GM20431 (cell line): Measurements from ENCODE around the gene TACR1.
"Not testable (repeated sequence)": the region's sequence is repeated elsewhere in the genome, so short reads cannot be mapped to it uniquely, and the experiment has no call there.

Experiments used
- in situ Hi-C: fragments of 300-500 bp; cut with MseI, MboI; formaldehyde crosslinking; loops from one replicate; pipeline ENCODE4 v1.15.0; 2020; ENCODE audit warnings: low sequenced_read_pairs; ENCODE audit not compliant: unreplicated experiment

Gene TACR1

DNA sequence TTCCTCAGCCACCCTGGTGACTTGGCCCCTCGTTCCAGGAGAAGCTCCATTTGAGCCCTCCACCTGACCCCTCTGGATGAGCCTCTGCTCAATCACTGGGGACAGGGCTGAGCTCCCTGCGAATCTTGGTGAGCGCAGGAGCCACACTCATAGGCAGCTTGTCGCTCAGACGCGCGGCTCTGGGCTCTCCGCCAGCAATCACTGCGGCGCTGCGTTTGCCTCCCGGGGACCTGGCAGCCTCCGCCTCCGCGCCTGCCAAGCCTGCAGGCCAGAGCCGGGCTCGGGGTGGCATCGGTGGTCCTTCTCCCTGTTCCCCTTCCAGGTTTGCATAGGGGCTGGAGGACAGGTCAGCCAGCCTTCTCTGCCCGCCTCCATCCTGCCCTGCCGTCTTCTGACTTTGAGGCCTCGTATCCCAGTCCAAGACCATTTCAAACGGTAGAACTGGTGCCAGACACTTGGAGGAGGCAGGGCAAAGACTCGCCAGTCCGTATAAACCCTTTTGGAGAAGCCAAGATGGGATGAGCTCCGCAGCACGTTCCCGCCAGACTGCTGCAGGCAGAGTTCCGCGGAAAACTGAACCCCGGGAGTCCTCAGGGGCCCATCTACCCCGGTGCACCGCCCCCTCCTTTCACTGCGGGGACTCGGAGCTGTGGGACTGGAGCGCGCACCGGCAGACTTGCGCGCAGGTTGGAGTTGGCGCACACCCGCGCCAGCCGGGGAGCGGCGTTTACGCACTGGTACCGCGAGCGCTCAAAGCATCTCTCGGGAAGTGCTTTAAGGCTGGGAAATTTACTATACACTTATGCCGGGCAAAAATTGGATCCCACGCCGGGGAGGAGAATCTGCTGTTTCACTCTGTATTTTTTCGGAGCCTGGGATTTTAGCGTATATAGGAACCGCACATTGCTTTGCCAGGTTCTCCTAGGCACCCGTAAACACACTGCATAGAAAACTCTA, 1.1 kb upstream of the TACR1 start:
- in situ Hi-C loops, result no loop called here

DNA sequence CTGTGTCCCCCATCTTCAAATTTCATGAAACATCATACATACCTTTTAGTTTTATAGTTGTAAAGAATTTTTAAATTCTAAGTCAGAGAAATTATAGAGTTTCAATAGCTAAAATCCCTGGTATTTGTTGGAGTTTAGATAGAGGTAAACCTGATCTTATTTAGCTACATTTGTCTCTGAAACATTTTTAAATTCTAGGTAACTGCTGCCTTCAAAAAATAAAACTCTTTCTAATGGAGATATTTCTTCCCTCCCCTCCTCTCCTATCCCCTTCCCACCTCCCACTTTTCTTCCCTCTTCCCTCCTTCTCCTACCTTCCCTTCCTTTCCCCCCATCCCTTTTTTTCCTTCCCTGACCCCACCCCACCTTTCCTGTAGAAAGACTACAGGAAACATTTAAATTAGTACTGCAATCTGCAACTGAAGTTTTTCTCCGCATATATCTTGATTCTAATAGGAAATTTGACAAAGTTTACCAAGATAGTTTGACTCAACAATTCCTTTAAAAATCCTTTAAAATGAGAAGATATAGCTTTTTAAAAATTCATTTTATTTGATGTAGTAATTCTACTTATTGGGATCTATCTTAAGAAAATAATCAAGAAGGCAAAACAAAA, 4.1 kb downstream of the TACR1 start:
- in situ Hi-C loops, result no loop called here

DNA sequence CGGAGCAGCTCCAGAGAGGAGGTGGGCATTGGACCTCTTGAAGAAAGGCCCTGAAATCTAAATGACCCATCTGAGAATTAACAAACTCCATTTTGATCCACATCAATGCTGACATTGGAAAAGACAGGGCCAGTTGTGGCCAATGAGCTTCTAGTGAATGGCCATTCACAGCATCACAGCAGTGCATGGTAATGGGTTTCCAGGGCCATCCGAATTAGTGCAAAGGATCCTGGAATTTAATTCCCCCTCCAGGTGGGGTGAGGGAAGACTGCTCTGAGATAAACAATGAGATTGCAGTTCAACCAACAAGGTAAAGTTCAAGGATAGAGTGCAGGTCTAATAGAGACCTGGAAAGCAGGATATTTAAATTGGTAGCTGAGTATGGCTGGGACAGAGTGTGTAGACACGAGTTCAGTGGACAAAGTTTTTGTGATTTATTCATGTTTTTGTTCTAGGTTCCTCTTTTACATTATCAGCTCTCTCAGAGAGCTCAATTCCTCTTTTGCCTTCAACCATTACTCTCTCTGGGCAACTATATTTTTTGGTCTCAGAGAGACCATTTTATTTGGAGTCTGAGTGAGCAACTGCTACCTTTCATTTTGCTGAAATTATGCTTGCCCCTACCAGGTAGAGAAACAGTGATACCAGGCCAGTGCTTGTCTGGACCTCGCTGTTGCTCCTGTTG, 5.0 kb downstream of the TACR1 start:
- in situ Hi-C loops, result no loop called here

DNA sequence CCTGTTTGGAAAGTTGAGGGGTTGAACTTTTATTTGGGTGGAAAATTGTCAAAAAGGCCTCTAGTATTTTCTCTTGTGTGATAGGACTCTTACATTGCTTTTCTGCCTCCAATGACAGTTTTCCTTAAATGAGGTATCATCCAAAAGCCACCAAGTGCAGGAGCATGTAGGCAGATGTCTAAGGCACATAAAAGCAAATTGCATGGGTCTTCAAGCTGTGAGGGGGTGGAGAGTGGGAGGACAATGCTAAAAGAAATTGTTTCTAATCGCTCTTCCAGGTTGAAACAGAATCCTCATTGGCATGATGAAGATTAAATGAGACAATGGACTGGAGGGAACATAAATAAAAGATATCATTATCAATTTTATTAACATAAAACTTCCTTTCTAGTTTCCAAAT, 6.8 kb downstream of the TACR1 start:
- in situ Hi-C loops, result no loop called here

DNA sequence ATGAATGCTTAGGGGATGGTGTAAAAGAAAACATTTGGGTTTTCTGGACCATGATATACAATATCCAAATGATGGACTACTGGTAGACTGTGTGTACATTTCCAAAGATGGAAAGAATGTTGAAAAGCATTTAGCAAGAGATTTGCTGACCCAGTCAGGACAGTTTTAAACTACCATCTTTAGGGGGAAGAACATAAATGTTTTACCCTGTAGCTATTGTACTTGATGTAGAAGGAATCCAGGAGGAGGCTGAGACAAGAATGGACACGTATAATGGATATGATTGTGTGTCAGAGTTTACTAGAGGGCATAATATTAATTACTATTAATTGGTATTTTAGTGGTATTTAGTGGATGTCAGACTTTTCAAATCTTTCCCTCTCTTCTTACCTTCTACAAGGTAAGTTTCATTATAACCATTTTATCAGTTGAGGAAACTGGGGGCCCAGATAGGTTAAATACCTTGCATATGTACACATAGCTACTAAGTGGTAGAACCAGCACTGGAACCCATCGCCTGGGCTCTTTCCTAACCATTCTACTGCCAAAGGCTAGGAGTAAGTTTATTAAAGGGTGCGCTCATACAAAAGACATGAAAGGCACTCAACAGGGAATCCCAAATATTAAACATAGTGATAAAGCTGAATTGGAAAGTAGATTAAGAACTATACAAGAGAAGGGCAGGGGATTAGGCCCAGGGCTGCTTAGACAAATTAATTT, 8.9 kb downstream of the TACR1 start:
- in situ Hi-C loops, result no loop called here

DNA sequence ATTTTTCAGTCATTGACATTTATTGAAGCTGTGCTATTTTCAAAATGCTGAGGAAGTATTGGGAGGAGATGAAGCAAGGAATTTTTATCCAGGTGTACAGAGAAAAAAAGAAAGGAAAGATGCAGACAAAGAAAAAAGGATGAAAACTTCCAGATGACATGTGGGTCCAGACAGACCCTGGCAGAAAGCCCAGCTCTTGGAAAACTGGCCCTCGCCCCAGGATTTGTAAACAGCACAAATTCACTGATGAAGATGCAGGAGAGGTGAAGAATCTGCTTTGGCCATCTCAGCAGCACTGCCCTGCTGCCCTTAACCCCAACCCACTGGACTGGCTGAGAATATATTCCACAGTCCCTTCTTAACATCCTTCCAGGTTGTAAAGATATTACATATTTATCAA, 12.5 kb downstream of the TACR1 start:
- in situ Hi-C loops, result no loop called here

DNA sequence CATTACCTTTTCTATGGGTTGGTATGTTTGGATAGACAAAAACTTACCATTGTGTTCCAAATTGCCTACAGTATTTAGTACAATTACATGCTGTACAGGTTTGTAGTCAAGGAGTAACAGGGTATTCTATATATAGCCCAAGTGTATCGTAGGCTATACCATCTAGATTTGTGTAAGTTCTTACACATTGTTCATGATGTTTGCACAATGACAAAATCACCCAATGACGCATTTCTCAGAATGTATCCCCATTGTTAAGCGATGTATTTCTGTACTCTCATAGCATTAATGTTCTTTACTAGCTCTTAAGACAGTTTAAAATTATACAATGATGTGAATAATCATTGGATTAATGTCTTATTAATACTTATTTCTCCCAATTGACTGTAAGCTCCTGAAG, 16.7 kb downstream of the TACR1 start:
- in situ Hi-C loops, result no loop called here

DNA sequence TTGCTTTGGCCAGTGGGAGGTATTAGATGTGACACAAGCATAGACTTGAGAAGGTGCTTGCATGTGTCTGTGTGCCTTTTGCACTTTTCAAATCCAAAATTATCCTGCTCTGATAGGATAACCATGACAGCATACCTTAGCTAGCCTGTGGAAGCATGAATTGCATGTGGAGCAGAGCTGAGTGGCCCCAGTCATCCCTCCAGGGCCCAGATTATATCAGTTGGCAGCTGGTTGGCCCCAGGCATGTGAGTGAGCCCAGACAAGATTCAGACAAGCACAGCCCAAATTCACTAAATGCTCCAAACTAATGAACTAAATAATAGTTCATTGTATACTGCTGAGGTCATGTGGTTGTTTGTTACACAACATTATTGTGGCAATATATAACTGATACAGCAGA, 18.8 kb downstream of the TACR1 start:
- in situ Hi-C loops, result no loop called here

DNA sequence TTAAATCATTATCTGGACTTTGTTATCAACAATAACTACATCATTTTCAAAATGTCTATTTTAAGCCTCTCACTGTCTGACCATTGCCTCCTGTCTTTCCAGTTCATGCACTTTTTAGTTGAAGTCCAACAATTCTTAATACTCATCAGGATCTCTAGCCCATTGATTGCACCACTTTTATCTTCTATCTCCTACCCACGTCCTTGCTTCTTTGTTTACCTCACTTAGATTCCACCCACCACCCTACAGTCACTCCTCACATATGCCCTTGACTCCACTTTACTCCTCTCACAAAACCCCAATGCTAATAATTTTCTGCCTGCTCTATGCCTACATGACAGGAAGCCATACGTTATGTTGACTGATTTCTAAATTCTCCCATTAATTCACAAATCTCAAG, 21.9 kb downstream of the TACR1 start:
- in situ Hi-C loops, result no loop called here

DNA sequence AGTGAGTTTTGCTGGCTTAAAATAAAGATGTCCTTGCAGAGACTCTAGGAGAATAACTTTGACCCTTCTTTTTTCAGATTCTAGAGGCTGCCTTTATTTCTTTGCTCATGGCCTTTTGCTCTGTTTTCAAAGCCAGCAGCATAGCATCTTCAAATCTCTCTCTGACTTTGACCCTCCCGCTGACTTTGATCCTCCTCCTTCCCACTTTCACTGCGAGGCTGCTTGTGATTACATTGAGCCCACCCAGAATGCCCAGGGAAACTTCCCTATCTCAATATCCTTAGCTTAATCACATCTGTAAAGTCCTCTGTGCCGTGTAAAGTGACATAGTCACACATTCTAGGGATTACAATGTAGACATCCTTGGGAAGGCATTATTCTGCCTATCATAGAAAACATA, 23.9 kb downstream of the TACR1 start:
- in situ Hi-C loops, result no loop called here

DNA sequence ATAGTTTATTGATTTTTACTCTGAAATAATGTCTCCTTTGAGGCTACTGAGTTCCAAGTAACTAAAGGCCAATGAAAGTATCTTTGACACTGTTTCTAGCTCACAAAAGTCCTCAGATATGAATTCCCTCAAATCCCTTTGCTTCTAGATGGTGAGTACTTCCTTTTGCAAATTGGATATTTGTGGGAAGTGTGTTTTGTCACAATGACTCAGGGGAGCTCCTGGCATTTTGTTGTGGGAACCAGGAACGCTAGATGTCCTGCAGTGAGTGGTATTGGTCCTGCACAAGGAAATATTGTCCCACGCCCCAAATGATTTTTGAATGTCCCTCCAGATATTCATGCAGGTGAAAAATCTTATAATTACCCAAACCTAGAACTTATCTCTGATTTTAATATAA, 24.3 kb downstream of the TACR1 start:
- in situ Hi-C loops, result no loop called here

DNA sequence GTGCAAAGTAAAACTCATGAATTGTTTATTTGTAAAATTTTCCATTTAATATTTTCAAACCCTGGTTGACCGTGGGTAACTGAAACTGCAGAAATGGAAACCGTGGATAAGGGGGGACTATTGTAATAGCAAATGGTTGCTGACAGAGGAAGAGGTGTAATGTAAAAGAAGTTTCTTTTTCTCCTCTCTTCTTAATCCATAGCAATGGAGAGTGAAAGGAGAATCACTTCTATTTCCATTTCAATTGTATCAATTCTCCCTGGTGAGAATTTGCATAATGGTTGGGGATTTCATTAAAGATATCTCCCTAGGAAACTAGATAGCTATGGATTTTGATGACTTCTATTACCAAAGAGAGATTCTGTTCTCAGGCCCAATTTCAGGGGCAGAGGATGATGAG, 24.8 kb downstream of the TACR1 start:
- in situ Hi-C loops, result no loop called here

DNA sequence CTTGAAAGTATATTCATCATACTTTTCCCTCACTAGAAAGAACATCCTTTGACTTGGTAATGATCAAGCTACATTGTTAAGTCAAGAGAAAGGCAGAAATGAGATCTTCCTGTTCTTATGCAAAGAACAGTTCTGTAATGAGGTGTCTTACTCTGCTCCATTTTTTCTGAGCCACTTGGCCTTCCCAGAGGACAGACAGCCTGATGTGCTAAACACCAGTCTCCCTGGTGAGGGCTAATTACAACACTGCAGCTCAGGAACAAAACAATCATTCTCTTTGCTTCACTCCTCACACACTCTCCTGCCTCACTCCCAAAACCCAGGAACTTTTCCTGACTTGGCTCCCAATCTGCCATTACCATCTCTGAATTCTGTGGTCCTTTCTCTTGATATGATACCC, 25.6 kb downstream of the TACR1 start:
- in situ Hi-C loops, result no loop called here

DNA sequence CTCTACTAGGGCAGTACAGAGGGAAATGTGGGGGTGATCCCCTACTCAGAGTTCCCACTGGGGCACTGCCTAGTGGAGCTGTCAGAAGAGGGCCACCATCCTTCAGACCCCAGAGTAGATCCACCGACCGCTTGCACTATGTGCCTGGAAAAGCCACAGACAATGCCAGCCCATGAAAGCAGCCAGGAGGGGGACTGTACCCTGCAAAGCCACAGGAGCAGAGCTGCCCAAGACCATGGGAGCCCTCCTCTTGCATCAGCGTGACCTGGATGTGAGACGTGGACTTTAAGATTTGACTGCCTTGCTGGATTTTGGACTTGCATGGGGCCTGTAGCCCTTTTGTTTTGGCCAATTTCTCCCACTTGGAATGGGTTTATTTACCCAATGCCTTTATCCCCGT, 27.9 kb downstream of the TACR1 start:
- in situ Hi-C loops, result not testable (repeated sequence)

DNA sequence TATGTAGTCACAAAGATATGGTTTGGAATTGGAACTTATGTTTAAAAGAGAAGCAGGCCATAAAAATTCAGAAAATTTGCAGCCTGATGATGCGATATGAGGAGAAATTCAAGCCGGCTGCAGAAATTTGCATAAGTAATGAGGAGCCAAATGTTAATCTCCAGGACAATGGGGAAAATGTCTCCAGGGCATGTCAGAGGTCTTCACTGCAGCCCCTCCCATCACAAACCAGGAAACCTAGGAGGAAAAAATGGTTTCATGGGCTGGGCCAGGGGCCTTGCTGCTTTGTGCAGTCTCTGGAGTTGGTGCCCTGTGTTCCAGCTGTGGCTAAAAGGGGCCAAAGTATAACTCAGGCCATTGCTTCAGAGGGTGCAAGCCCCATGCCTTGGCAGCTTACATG, 28.4 kb downstream of the TACR1 start:
- in situ Hi-C loops, result no loop called here

DNA sequence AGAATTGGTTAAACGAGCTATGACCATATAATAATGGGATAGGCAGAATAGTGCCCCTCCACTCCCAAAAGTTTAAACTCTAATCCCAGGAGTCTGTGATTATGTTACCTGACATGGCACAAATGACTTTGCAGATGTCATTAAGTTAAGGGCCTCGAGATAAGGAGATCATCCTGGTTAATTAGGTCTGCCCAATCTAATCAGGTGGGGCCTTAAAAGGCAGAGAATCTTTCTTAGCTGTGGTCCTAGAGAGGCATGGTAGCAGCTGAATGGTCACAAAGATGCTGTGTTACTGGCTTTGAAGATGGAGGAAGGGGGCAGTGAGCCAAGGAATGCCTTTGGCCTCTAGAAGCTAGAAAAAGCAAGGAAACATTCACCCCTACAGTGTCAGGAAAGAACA, 31.1 kb downstream of the TACR1 start:
- in situ Hi-C loops, result no loop called here

DNA sequence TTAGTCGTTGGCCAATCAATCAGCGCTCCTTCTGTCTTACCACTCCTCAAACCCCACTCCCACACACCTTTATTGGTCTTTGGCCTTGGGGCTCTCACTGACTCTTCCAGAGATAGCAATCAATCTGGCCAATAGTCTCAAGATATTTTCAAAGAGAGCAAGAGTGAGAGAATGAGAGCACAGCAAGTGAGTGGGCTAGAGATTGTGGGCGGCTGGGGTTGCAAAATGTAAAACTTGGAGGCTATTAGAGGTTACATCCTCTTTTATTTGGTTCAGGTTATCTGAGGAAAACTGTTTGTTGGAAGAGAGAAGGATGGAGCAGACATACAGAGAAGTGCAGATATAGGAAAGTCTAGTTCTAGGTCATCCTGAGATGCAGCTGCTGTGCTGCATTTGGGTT, 32.8 kb downstream of the TACR1 start:
- in situ Hi-C loops, result no loop called here

DNA sequence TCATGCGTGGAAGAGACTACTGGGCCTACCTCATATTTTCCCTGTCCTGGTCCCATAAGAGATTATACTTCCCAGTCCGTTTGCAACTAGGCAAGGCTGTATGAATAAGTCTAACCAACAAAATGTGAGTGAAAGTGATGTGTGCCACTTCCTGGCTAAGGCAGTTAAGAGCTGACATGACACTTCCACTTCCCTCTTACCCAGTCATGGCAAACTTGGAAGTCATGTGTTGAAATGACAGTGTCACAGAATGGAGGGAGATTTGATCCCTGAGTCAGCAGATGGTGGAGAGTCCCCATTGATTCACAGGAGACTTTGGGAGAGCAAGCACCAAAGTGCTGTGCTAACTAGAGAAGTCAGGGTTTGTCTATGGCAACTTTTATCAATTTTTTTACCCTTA, 36.4 kb downstream of the TACR1 start:
- in situ Hi-C loops, result no loop called here

DNA sequence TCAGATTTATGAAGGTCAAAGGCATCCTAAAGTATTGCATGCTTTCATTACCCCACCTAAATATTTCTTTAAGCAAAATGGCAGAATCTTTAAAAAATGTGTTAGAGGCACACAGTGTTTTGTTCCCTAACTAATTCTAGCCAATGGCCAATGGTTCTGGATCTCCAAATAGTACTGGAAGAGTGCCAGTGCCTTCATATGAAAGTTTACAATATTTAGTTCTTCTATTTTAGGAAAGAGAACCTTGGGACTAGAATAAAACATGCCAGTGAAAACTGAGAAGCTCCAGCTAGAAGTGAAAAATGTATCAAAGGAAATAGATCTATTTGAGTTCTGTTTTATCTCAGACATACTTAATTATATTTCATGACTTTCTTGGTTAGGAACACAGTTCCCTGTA, 37.1 kb downstream of the TACR1 start:
- in situ Hi-C loops, result no loop called here

DNA sequence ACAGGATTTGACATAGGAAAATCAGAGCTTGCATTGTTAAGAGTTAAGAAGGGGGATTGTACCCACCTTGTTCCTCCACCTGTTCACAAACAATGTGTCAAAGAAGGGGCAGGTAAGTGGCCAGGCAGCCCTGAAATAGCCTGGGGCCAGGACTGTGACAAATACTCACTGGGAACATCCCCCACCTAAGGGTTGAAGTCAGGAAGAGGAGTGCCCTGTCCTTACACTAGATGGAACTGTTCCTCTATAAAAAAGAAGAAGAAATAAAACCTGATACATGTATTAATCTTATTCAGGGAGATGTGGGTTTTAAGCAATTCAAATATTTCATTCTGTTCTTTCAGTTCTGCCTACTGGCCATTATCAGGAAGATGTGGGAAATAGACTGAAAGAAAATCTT, 41.9 kb downstream of the TACR1 start:
- in situ Hi-C loops, result no loop called here

DNA sequence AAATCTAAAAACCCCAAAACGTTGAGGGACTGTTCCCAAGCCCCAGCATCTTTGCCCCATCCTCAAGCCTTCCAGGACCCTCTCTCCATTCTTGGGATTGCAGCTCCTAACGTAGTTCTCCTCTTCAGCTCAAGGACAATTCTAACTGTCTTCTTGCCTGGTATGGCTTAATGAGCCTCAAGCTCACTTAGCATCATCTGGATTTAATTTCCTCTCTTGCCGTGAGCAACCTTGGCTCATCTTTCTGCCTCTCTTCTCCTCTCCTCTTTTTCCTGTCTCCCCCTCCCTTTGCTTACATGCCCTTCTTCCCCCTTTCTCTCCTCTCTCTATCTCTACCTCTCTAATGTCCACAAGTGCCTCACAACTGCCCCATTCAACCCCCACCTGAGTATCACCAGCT, 44.2 kb downstream of the TACR1 start:
- in situ Hi-C loops, result no loop called here
